NCI-H2196 (cell line): ENCODE data around the gene ACTG1.

ENCODE experiments used
- DNase-seq: peaks from one replicate; lab custom pipeline; 2025; ENCODE audit not compliant: unreplicated experiment; lab: John Stamatoyannopoulos, UW

ACTG1 gene

DNA sequence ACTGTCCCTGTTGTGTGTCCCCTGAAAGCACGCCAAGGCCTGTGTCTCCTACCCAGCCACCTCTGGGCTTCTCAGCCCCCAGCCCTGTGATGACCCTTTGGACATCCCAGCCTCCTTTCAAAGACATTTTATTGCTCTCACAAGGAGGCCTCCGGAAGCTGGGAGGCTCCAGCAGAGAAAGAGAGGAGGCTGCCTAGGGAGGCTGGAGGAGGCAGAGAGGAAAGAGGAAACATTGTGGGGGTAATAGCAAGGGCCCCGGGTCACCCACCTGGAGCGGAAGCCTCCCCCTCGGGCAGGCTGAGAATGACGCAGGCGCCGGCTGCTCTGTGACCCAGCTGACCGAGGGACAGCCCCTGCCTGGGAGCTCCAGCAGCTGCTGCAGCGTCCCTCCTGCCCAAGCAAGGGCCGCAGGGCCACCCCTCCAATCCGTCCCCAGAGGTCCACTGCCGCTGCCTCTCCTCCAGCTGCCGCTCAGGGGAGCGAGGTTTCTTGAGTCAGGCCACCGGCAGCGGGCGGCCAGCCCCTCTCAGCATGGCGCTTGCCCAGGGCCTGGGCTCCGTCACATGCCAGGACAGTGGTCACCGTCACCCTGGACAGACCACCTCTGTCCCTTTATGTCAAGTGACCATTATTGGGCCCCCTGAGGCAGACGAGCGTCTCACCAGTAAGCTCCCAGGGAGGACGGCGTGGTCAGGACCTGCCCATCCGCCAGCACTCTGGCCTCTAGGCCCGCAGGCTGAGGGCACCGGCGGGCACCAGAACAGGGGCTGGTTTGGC lies 29.3 kb downstream of the ACTG1 start:
- no peak for DNase-seq

DNA sequence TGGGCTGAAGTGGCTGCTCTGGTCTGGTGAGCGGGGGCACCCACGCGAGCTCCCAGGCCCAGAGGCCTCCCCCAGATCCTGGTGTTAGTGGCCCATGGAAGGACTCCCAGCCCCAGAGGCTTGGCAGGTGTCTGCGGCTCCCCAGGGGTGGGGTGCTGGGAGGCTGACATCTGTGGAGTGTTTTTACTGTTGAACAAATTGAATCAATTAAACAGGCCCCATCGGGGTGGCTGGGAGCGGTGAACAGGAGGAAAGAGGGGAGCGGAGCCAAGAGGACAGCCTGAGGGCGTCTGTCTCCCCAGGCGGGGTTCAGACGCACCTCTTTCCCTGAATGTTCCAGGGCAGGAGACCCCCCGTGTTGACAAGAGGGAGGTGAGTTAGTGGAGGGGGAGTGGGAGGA lies 29.9 kb downstream of the ACTG1 start:
- no peak for DNase-seq

DNA sequence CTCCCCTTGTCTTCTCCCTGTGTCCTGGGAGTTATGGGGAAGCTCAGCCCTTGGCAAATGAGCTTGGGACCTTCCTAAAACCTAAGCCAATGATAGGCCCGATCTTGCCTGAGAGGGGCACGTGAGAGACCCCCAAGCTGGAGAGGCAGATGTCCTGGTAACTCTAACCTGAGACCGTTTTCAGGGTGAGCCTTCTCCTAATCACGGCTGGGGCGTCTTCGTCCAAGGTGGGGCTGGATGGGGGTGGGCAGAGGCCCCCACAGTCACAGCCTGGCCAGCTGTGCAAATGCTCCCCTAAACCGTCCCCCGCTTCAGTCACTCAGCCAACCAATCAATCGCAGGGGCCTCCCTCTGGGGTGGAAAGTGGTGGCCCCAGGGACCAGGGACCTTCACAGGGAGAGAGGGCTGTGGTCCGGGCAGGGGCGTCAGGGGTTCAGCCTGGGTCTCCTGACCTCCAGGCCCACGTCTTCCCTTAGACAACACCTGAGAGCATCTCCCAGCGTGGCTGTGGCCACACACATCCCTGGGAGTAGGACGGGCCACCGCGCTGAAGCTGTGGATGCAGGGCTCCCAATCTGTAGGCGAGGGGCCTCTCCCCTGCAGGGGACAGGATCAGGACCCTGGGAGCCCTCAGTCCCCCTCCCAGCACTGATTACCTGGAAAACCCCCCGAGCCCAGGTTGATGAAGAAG lies 30.6 kb downstream of the ACTG1 start:
- DNase-seq = no peak

DNA sequence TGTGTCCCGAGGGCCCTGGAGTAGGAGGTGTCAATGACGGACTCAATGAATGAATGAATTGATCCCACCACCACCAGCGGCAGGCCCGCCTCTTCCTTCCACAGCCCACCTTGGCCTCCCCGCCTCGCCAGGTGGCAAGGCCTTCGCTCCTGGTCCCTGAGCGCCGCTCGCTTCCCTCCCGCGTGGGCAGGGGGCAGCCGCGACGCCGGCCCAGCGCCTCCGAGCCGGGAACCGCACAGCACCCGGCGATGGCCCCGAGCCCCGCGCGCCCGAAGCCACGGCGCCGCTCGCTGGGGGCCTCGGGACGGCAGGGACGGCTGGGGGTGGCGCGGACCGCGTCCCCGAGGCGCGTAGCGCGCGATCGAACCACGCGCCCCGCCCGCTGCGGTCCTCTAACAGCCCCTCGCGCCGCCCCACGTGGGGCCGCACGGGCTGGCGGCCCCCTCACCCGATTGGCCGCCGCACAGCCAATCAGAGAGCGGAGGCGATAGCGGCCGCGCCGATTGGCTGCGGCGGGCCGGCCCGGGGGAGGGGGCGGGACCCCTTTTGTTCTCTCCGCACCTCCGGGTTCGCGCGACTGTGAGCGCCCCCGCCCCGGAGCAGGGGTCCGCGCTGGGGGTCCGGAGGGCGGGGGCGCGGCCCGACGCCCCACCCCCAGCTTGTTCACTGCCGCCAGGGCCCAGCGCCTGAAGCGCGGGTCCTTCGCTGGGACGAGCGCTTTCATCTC lies 31.4 kb downstream of the ACTG1 start:
- peak; percentile 95 for DNase-seq

DNA sequence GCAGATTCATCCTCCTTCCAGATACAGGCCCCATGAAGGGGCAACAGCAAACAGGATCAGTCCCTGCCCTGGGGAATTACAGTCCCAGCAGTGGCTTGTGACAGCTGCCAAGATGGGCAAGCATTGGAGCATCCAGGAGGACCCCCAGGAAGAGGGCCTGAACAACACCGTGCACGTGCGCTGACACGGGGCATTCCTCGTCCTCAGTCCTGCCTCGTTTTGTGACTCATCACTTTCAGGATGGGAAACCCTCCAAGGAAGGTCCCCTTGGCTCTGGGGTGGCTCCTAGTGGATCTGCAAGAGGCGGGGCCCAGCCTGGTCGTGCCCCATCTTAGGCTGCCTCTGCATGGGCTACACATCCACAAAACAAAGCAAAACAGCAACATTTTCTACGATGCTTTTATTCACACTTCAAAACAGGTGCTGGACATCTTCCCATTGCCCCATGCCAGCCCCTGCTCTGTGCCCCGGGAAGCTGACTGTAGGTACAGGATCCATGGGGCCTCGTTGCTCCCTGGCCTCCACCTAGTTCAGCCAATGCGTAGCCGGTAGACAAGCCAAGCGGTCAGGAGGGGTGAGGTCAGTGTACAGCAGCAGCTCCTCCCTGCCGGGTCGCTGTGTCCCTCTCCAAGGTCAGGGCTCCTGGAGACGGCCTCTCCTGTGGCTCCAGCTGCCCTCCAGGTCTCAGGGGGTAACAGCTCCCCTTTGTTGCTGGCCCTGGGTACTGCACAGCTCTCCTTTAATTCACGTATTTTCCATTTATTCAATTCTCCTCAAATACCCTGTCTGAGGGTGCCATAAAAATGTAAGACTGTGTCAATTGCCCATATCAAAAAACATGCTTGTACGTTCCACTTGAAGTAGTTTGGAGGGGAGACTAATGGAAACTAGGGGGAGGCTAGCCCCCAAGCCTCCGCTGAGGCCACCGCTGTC lies 32.2 kb downstream of the ACTG1 start:
- peak; percentile 44 for DNase-seq

DNA sequence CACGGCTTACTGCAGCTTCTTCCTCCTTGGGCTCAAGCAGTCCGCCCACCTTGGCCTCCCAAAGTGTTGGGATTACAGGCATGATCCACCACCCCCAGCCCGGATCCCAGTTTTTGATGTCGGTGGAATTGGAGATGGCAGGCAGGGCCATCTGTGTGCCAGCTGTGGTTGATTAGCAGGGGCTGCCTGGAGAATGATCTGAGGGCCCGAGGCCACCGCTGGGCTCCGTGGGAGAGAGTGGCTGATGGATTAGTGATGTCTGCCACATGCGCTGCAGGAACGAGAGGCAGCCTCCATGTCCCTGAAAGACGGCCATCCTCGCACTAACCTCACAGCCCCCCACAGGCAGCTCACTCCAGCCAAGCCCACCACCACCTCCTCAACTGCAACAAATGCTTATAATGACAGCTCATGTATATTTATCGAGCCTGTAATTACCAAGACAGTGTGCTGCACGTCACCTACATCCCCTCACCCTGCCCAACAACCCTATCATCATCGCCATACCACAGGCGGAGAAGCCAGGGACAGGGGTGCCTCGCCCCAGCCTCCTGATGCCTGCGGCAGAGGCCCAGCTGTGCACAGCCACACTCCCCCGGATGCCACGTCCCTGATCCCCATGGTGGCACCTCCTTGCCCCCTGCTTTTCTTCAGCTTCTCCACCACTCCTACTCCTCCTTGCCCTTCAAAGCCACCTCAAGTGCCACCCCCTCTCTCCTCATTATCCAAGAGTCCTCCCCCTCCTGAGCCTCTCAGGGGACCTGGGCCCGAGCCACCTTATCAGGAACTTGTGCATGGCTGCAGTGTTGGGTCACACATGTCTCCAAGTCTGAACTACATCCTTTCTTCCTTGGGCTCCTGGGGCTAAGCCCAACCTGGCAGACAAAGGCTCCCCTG lies 33.2 kb downstream of the ACTG1 start:
- no peak for DNase-seq

DNA sequence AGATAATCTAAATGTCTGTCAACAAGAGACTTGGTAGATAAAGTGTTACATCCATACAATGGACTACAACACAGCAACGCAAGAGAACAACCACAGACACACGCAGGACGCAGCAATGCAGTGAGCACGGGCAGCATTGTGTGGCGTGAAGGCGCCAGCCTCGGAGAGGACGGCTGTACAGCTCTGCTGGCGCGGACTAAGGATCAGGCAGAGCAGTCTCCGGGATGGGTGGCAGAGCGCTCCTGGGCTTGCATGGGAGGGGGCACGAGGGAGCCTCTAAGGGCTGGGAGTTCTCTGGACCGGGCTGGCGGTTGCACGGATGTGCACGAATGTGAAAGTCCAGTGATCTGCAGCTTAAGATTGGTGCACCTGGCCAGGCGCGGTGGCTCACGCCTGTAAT lies 34.5 kb downstream of the ACTG1 start:
- DNase-seq = no peak

DNA sequence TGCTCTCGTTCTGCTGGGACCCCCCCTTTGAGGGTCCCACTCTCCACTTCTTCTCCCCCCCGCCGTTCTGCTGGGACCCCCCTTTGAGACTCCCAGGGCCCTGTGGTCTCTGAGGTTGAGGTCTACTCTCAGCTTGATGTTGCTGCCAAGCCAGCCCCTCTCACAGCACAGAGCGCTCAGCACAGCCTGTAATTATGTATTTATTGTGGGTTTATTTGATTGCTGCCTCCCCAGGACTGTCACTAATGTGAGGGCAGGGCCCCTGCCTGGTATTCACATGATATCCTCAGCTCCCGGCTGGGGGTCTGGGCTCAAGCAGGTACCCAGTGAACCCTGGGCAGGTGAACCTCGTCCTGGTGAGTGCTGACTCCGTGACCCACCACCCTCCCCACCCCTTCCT lies 35.4 kb downstream of the ACTG1 start:
- no peak for DNase-seq

DNA sequence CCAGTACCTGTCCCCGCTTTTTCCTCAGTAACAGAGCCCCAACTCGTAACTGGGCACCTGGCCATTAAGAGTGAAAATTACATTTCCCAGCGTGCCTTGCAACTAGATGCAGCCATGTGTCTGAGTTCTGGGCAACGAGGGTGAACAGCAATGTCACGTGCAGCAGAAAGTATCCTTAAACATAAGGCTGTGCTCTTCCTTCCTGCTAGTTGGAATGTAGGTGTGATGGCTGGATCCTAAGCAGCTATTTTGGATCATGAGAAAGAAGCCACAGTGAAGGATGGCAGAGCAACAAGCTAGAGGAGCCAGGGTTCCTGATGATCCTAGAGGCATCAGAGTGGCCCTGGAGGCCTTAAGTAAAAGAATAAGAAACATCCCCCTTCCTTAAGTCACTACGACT lies 36.0 kb downstream of the ACTG1 start:
- DNase-seq = no peak

DNA sequence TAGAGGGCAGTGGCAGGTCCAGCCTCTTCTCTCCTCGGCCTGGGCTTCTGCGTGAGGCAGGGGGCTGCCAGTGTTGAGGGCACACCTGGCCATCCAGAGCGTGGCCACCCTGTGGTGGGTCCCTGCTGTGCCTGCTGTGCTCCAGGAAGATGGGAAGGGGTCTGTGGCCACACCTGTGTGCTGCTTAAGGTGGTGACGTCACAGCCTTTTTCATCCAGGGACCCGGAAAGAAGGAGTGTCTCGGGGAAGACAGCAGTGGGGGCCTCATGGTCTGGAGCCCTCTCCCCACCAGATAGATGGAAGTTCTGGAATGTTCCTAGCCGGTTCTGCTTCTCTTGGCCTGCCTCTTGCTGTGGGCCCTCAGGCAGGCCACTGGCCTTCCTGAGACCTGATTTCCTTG lies 36.5 kb downstream of the ACTG1 start:
- DNase-seq = no peak

DNA sequence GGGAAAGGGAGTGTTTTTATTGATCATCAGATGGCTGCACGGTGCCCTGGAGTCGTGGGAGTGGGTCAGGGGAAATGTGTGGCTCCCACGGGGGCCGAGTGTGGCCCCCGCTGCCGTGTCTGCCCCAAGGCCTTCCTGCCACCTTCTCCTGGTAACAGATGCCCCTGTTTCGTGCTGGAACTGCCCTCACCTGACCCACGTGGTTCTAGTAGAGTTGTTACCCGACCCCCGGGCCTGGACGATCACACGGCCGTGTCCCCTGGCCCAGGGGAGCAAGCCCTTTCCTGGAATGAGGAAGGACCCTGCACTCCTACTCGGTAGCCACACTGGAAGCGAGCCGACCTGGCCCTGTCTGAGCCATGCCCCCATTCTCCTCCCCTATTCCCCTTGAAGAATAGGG lies 37.6 kb downstream of the ACTG1 start:
- no peak for DNase-seq

DNA sequence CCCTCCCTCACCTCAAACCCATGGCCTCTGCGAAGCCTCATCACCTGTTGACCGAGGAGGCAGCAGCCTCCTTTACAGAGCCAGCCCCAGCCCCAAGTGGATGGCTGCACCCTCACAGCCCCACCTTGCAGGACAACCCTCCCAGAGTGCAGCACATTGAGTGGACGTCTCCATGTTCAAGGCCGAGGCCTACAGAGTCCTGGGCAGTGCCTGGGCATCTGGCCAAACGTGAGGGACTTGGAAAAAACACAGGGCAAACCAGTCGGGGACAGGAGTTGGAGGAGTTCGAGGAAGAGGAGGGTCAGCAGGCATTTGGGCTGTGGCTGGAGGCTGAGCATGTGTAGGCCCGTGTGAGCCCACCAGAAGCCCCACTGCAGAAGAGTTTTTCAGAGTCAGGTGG lies 39.6 kb downstream of the ACTG1 start:
- DNase-seq = no peak

DNA sequence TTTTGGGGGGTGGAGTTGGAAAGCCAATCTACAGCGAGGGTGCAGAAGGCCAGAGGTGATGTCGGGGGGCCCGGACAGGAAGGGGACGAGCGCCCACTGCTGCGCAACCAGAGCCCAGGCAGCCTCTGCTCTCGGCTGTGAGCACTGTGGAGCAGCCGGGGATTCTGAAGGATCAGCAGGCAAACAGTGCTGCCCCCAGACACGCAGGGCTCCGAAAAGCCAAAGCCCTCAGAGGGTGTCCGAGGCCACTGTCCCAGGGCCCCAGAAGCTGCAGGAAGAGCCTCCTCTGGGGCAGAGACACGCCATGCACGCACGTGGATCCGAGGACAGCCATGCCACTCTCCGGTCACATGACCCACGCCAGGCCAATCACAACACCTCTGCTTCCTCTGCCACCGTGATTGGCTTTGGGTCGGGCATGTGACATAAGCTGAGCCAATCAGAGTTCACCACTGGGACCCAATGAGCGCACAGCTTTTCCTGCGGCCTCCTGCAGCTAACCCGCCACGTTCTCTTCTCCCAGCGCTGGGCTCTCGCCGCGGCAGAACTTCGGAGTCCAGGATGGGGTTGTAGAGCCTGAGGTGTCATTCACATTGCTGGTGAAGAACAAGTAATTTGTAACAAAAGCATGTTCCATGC lies 40.7 kb downstream of the ACTG1 start:
- no peak for DNase-seq

DNA sequence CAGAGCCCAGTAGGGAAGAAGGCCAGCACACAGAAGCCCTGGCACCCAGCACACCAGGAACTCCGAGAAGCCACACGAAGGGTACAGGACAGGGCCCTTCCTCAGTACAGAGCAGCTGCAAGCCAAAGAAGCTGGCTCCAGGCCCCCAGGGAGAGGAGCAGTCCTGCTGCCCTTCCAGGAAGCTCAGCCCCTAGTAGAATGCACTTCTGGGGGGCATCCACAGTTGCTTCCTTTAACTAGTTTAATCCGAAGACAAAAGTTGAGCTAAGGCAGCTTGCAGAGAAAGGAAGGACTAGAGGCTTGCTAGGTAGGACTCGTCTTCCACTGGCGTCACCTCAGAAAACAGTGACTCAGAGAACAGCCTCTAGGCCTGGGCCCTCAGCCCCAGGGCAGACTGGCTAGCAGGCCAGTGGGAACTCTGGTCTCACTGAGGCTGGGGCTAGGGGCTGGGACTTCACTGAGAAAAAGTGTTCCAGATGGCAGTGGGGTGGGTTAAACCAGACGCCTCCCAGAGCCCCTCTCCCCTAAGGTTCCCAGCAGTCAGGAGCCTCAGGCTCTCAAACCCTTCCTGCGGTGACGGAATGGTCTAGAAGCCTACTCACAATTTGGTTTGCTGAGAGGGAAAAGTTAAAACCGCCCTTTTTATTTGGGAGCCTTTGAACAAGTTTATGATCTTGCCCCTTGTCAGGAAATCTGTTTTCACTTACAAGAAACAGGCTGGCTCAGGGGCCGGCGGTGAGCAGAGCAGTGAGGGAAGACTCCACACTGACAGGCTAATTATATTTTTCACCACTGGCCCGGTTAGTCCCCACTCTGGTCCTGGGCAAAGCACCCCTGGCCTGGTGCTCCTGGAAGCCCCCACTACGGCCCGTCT lies 41.4 kb downstream of the ACTG1 start:
- no peak for DNase-seq

DNA sequence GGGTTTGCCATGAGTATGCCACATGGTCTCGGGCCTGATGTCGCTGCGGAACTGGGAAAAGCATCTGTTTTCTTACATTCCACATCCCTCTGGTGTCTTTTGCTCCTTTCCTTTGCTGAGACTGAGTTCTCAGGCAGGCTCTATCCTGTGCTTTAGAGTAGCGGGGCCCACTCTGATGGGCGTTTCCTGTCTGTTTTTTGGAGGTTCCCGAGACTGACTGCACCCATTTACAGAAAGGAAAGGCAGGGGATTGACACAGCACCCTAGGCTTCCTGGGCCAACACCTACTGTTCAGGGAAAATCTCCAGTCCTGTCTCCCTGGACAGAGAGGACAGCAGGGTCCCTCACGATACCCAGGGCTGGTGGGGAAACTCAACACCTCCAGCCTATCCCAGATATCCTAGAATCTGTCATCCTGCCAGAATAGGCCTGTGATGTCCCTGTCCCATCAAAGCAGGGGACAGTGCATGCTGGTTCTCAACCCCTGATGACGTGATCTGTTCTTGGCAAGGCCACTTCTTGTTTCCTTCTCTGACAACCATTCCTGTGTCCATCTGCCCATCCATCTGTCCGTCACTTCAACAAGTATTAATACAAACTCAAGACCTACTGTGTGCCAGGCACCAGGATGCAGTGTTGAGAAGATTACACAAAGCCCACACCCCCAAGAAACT lies 42.2 kb downstream of the ACTG1 start:
- no peak for DNase-seq

DNA sequence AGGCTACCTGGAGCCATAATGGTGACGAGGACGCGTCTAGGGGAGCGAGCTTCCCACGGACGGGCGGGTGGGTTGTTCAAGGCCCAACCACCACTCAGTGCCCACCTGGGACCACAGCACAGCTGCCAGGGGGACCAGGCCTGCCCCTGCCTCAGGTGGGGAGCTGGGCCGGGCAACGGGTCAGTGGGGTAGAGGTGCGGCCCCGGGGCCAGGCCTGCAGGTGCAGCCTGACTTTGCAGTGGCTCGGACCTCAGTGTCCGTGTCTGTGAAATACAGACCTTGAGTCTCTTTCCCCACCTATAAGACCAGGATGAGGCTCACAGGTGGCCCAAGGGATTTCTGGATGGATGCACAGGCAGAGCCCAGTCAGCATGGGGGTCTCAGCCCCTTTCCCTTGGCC lies 43.3 kb downstream of the ACTG1 start:
- DNase-seq = no peak

DNA sequence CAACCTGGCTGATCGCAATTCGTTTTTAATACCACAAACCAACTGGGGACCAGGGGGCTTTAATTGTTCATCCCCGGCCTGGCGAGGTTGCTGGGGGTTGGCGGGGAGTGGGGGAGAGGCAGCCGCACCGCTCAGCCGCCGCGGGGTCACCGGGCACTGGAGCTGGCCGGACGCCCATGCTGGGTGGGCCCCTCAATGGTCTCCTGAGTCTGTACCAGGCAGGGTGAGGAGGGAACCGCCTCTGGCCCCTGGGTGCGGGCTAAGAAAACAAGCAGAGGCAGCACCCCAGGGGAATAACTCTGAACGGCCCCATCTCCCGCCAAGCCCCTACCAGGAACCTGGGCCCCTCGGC lies 43.9 kb downstream of the ACTG1 start:
- no peak for DNase-seq

DNA sequence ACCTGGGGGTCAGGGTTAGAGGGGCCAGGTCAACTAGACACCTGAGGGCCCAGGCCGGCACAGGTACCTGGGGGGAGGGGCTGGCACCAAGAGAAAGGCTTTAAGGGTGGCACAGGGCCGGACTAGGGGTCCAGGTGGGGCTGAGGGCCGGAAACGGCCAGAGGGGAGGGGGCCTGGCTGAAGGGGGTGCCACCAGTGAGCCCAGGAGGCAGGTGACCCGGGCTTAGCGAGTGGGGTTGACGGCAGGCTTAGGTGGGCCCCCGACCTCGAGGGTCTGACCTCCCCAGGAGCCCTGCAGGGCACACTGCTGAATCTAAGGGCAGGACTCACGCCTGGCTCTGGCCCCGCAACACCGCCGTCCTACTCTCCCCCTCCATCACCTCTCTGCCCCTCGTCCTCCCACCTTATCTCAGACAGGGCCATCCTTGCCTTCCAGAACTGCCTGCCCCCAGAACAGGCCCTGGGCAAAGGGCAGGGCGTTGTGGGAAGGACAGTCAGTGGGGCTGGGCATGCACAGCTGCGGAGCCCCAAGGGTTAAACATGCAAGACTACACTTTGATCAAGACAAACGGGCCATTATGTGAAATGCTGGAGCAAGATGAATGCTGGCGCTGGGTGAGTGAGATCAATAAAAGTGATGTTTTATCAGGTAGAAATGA lies 44.4 kb downstream of the ACTG1 start:
- DNase-seq = no peak
